WI38 (cell line): ENCODE measurements around the gene EN2.

Source experiments
- H3K4me3 ChIP-seq: 2 replicates; pipeline ENCODE4 v1.5.1; 2011; ENCODE audit warnings: low read depth, mild to moderate bottlenecking, control low read depth, low read length
- TF ChIP-seq, protein P1 (sequence below): IDR thresholded peaks from 2 replicates; pipeline ENCODE4 v1.5.1; 2012; ENCODE audit warnings: low read depth, mild to moderate bottlenecking, control low read depth, low read length

Gene EN2

DNA sequence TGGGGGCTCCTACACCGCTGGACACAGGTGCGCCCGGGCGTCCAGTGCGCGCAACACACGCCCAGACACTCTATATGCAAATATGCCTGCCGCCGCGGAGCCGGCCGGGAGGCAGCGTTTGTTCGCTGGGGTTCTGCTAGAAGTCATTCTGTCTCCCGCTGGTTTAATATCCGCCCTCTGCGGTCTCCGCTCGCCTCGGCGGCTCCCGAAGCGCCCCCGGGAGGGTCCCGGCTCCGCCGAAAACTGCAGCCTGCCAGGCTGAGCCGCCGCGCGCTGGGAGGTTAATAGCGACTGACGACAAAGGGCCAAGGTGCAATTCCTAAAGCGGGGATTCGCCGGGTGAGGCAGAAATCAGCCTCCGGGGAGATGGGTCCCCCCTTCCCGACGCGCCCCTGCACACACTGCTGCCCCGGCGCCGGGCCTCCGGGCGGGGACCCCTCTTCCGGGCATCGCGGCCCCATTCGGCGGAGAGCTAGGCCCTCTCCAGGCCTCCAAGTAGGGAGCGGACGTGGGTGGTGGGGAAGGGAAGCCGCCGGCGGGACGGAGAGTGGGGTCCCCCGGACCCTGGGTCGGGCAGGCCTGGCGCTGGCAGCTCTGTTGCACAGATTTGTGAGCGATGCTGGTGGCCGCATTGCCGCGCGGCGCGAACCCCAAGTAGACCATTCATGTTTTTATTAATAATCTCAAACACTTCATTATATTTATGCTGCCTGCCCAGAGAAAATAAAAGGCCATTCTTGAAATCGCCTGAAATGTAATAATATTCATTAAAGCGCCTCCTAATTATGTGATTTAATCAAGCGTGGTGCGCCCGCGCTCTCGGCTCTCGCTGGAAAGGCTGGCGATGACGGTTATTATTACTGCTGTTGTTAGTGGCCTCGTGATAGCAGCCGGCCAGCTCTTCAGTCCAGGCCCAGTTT lies 9.1 kb downstream of the EN2 start:
- TF ChIP-seq, protein P1, sequence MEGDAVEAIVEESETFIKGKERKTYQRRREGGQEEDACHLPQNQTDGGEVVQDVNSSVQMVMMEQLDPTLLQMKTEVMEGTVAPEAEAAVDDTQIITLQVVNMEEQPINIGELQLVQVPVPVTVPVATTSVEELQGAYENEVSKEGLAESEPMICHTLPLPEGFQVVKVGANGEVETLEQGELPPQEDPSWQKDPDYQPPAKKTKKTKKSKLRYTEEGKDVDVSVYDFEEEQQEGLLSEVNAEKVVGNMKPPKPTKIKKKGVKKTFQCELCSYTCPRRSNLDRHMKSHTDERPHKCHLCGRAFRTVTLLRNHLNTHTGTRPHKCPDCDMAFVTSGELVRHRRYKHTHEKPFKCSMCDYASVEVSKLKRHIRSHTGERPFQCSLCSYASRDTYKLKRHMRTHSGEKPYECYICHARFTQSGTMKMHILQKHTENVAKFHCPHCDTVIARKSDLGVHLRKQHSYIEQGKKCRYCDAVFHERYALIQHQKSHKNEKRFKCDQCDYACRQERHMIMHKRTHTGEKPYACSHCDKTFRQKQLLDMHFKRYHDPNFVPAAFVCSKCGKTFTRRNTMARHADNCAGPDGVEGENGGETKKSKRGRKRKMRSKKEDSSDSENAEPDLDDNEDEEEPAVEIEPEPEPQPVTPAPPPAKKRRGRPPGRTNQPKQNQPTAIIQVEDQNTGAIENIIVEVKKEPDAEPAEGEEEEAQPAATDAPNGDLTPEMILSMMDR = no peak
- H3K4me3 ChIP-seq = no peak overlapping the region

DNA sequence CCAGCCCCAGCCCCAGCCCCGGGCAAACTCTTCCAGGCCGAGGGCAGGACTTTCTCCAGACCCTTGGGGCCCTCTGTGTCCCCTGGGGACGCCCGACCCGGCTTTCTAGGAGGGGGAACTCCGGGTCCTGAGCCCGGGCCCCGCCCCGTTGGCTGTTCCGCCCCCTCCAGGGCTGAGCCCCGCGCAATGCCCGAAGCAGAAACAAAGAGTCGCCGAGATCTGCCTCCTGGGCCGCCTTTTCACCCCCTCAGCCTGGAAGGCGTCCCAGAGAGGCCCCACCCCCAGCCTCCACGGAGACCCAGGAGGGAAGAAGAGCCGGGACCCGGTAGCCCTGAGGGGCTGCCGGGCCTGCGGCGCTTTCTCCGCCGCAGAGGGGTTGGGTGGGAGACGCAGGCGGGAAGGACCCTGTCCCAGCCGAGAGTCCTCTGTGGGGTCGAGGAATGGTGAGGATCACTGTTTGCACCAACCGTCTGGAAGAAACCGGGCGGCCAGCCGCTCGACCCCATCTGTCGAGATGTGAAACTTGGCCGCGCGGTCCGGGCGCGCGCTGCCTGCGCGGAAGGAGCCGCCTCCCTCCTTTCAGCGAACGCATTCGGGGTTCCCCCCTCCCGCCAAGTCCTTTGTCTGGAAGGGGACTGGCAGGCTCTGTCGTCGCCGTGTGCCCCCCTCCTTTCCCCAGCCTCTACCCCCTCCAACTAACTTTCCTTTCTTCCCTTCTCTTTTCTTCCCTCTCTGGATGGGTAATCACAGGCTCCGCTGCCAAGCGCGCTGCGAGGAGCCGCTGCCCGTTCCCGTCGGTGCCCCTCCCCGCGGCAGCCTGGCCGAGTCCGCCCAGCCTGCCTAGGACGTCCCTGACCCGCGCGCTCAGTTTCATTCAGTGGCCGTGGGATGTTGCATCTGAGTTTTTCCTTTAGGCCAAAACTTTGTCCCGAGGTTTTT lies 10.2 kb downstream of the EN2 start:
- H3K4me3 ChIP-seq = no peak overlapping the region
- TF ChIP-seq, protein P1 = no peak

DNA sequence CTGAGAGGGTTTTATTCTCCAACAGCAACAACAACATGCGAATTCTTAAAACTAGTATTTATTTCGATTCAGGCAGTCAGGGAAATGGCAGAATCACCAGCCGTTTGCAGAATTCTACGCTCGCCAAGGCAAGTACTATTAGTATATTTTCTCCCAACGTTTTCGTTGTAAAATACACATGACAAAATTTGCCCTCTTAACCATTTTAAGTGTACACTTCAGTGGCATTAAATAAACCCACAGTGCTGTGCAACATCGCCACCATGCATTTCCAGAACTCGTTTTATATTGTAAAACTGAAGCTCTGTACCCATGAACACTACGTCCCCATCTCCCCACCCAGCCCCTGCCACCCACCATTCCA lies 10.8 kb downstream of the EN2 start:
- no peak overlapping the region for H3K4me3 ChIP-seq
- TF ChIP-seq, protein P1 = no peak

DNA sequence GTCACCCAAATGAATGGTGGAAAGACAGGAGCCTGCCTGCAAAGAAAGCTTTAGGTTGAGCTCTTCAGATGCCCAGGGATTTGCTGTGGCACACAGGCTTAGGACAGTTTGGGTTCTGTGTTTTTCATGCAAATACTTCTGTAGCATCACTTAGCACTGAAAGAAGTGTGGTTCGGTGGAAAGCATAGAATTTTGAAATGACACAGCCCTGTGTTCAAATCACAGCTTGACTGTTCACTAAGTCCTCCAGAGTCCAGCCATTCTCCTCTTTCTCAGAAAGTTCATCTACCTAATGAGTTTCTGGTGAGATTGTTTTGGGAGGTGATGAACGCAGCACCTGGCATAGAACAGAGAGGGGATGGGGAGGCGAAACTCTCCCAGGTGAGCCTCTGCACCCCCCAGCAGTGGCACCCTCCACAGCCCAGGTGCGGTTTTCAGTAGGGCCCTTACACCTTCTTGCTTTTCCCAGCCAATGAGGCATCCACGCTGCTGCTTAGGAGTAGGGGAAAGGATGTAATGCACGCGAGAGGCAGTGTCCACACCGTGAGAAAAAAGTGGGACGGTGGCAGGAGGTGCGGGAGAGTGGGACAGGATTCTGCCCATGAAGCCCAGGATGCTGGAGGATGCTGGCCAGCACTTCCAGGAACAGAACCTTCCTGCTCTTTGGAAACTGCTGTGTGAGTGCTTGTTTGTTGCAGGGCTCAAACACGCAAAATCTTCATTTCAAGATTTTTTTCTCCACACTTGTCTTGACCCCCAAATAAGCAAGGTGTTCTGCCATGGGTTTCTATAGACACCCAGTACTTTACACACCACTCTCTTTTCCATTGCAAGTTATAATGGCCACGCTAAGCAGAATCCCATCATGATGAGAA lies 11.6 kb downstream of the EN2 start:
- TF ChIP-seq, protein P1 = no peak

DNA sequence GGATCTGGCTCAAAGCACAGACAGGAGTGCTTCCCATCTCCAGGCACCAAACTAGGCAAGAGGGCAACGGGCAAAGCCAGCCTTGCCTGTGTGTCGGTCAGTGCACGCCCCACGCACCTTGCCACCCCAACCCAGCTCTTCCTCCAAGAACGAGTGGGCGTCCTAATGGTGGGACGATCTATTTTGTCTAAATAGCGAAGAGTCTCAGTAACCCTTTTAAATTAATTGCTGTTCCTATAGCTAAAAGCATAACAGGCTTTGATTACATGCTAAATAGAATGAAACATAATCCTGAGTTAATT lies 12.2 kb downstream of the EN2 start:
- TF ChIP-seq, protein P1 = no peak
- H3K4me3 ChIP-seq = no peak overlapping the region

More for the DNA sequence above, 11.6 kb downstream of the EN2 start:
- no peak overlapping the region for H3K4me3 ChIP-seq

DNA sequence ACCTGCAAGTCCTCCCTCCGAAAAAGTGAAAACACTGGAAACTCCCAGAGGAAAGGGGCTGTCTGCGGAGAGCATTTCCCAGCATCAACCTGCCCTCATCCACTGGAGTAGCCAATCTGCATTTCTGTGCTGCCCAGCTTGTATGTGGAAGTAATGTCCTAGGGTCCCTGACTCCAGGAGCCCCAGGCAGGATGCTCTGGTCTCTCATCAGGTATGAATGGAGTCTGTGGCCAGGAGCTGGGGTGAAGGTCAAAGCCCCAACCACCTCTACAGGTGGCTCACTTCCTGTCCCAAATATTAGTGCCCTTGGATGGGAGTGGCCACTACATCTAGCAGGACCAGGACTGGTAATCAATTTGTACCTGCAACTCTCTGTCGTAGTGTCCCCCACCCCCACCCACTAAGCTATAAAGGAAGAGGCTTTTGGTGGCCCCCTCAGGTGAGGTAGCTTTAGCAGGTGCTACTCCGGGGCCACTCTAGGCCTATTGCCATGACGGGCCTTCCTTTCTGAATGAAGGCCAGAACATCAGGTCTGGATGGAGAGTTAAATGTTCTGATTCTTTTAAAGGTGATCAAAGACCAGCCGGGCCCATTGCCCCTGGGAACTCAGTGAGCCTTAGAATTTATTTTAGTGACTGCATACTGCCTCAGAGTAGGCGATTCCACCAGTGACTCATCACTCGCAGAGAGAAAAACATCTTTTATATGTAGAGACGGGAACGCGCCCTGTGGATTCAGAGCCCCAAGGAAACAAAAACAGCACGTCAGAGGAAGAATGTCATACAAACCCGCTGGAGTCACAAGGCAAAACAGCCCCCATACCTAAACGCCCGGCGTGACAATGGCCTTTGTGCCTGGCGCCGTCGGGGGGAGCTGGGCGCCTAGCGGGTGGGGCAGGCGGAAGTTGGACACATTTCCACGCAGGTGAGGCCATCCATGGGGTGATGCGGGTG lies 13.0 kb downstream of the EN2 start:
- TF ChIP-seq, protein P1 = no peak
- no peak overlapping the region for H3K4me3 ChIP-seq
